OCI-LY1 (cell line): ENCODE data around the gene RNF207.

ENCODE experiments used
- CTCF ChIP-seq: fragments of 200-600 bp; sonication (generic), shearing (Covaris generic); IDR thresholded peaks from 2 replicates; pipeline ENCODE4 v1.5.1; 2017; ENCODE audit warnings: mild to moderate bottlenecking, antibody characterized with exemption, low read length, moderate library complexity, mixed read lengths
- EZH2 ChIP-seq: fragments of 200-600 bp; sonication (generic), shearing (Covaris generic); IDR thresholded peaks from 2 replicates; pipeline ENCODE4 v1.8.0; 2017; ENCODE audit warnings: borderline replicate concordance, mixed run types, mild to moderate bottlenecking, antibody characterized with exemption, low read length, moderate library complexity, mixed read lengths

- no peak for TF ChIP-seq CTCF
- no peak for TF ChIP-seq EZH2
Observed at GRCh38 chr1:6165027-6165426, 40.9 kb upstream of the RNF207 start.
